ENCODE measurements around the gene VWA5B2.

DNA sequence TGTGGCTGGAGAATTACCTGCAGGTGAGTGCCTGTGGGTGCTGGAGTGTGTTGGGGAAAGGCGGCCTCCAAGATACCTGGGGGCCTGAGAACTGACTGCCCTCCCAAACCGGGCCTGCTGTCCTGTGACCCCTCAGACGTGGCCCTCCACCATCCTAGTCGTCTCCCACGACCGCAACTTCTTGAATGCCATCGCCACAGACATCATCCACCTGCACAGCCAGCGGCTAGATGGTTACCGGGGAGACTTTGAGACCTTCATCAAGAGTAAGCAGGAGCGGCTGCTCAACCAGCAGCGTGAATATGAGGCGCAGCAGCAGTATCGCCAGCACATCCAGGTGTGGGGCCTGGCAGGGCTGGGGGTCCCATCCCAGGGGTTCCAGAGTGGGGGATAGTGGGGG is 40.0 kb upstream of the VWA5B2 start:
- TF ChIP-seq, protein P1, sequence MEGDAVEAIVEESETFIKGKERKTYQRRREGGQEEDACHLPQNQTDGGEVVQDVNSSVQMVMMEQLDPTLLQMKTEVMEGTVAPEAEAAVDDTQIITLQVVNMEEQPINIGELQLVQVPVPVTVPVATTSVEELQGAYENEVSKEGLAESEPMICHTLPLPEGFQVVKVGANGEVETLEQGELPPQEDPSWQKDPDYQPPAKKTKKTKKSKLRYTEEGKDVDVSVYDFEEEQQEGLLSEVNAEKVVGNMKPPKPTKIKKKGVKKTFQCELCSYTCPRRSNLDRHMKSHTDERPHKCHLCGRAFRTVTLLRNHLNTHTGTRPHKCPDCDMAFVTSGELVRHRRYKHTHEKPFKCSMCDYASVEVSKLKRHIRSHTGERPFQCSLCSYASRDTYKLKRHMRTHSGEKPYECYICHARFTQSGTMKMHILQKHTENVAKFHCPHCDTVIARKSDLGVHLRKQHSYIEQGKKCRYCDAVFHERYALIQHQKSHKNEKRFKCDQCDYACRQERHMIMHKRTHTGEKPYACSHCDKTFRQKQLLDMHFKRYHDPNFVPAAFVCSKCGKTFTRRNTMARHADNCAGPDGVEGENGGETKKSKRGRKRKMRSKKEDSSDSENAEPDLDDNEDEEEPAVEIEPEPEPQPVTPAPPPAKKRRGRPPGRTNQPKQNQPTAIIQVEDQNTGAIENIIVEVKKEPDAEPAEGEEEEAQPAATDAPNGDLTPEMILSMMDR (IDR thresholded peaks at IDR 0.05): no peak
- TF ChIP-seq POLR2A (IDR thresholded peaks at IDR 0.05): no peak

Data from body of pancreas (tissue), 4 donors.